ENCODE data around the gene CEMIP.

DNA sequence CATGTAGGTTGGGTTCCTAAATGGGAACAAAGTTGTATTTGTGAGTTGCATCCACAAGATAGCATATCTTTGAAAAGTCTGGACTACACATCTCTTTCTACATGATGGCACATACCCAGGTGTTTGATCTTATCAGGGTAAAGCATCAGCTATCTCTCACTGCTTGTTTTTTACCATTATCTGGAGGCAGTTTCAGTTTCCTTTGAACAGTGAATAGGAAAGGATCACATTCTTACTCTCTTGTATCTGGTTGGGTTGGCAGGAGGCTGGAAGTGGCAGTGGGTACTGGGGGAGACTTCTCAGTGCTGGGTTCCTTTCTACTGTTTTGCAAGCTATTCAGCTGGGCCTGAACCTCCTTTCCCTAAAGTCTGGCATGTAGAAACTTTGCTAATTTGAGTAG is 4.1 kb downstream of the CEMIP start:
- TF ChIP-seq, protein P1, sequence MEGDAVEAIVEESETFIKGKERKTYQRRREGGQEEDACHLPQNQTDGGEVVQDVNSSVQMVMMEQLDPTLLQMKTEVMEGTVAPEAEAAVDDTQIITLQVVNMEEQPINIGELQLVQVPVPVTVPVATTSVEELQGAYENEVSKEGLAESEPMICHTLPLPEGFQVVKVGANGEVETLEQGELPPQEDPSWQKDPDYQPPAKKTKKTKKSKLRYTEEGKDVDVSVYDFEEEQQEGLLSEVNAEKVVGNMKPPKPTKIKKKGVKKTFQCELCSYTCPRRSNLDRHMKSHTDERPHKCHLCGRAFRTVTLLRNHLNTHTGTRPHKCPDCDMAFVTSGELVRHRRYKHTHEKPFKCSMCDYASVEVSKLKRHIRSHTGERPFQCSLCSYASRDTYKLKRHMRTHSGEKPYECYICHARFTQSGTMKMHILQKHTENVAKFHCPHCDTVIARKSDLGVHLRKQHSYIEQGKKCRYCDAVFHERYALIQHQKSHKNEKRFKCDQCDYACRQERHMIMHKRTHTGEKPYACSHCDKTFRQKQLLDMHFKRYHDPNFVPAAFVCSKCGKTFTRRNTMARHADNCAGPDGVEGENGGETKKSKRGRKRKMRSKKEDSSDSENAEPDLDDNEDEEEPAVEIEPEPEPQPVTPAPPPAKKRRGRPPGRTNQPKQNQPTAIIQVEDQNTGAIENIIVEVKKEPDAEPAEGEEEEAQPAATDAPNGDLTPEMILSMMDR (IDR thresholded peaks at IDR 0.05) = no peak
- no peak for TF ChIP-seq EP300 (IDR thresholded peaks at IDR 0.05)
- no peak for TF ChIP-seq POLR2A (IDR thresholded peaks at IDR 0.05)
- no peak for TF ChIP-seq POLR2AphosphoS5 (IDR thresholded peaks at IDR 0.05)
